PC-9 (cell line): Measurements from ENCODE around the gene KDM6A. TPM values are rescaled to one million over a fixed set of nuclear protein-coding genes. Genes with fewer than 3 reads are reported as not detected.

Source experiments
- BruUV-seq: library from RNA; stranded (reverse); fragments of 400-500 nt; replicated peaks from 2 replicates; lab custom pipeline; 2021; lab: Mats Ljungman, UMichigan
- CTCF ChIA-PET: fragments of 300-600 bp; sonication (Branson Sonifier 250); formaldehyde crosslinking; loops from one replicate; lab custom pipeline; 2022; ENCODE audit warnings: antibody characterized with exemption; lab: Charles Lee
- POLR2A ChIA-PET: fragments of 300-600 bp; sonication (Branson Sonifier 250); formaldehyde crosslinking; loops from one replicate; lab custom pipeline; 2022; ENCODE audit warnings: antibody characterized with exemption; ENCODE audit not compliant: unreplicated experiment; lab: Charles Lee
- DNase-seq, 2 experiments: peaks; one replicate each; pipeline versions ENCODE4 v3.0.0 to v3.0.0-alpha.2; 2015 to 2022; ENCODE audit warnings: mixed read lengths in 1 of 2
- H2AFZ ChIP-seq: fragments of 200-600 bp; sonication (generic); 2 replicates; pipeline ENCODE4 v1.8.1; 2017; ENCODE audit warnings: antibody characterized with exemption
- H3F3A ChIP-seq: fragments of 200-600 bp; sonication (generic); 2 replicates; pipeline ENCODE4 v1.8.1; 2017; ENCODE audit warnings: antibody characterized with exemption, mild to moderate bottlenecking, low read depth; ENCODE audit not compliant: insufficient read depth
- H3K27ac ChIP-seq: fragments of 200-600 bp; sonication (generic); 2 replicates; pipeline ENCODE4 v1.6.1; 2016; ENCODE audit warnings: mixed run types
- H3K27me3 ChIP-seq: fragments of 200-600 bp; sonication (generic); 2 replicates; pipeline ENCODE4 v1.6.1; 2016; ENCODE audit warnings: low read depth, mixed run types; ENCODE audit not compliant: insufficient read depth
- H3K36me3 ChIP-seq: fragments of 200-600 bp; sonication (generic); 2 replicates; pipeline ENCODE4 v1.6.1; 2016; ENCODE audit warnings: low read depth, mixed run types
- H3K4me1 ChIP-seq: fragments of 200-600 bp; sonication (generic); replicated peaks from 2 replicates; pipeline ENCODE4 v1.6.1; 2016; ENCODE audit warnings: mixed run types; ENCODE audit not compliant: insufficient read depth
- H3K4me2 ChIP-seq: fragments of 200-600 bp; sonication (generic); 2 replicates; pipeline ENCODE4 v1.6.1; 2017; ENCODE audit warnings: mixed run types
- H3K4me3 ChIP-seq: fragments of 200-600 bp; sonication (generic); 2 replicates; pipeline ENCODE4 v1.6.1; 2016; ENCODE audit warnings: mixed run types
- H3K79me2 ChIP-seq: fragments of 200-600 bp; sonication (generic); 2 replicates; pipeline ENCODE4 v1.6.1; 2017; ENCODE audit warnings: low read depth, mixed run types
- H3K9me2 ChIP-seq: fragments of 200-600 bp; sonication (generic); 2 replicates; pipeline ENCODE4 v1.8.1; 2017; ENCODE audit warnings: mild to moderate bottlenecking; ENCODE audit not compliant: insufficient read depth
- H3K9me3 ChIP-seq: fragments of 200-600 bp; sonication (generic); 2 replicates; pipeline ENCODE4 v1.8.1; 2016; ENCODE audit warnings: low read depth; ENCODE audit not compliant: insufficient read depth
- H4K20me1 ChIP-seq: fragments of 200-600 bp; sonication (generic); 2 replicates; pipeline ENCODE4 v1.8.1; 2017; ENCODE audit not compliant: insufficient read depth
- CTCF ChIP-seq: fragments of 200-600 bp; sonication (generic); conservative IDR thresholded peaks from 2 replicates; pipeline ENCODE4 v1.6.1; 2017; ENCODE audit warnings: mixed run types, antibody characterized with exemption, mild to moderate bottlenecking, moderate library complexity
- EZH2 ChIP-seq: fragments of 200-600 bp; sonication (generic); IDR thresholded peaks from 2 replicates; pipeline ENCODE4 v1.8.0; 2017; ENCODE audit warnings: antibody characterized with exemption, low read depth
- intact Hi-C: fragments of 100-400 bp; cut with micrococcal nuclease; formaldehyde crosslinking; loops from one replicate; pipeline ENCODE4 v1.10.0; 2022; ENCODE audit not compliant: unreplicated experiment
- total RNA-seq: library from RNA; stranded (reverse); gene quantifications from 2 replicates; pipeline ENCODE4 v1.2.3, GENCODE V29; 2021

KDM6A gene
- total RNA-seq, 1 experiment from 2014 or later = 20.5 TPM

GRCh38 chrX:45024501-45024900, 151.5 kb downstream of the KDM6A start:
- DNase-seq = no peak
- no peaks in the 10 kb centered on the region for H3K79me2 ChIP-seq
- no peak overlapping the region for H3K4me2 ChIP-seq
- no peaks in the 10 kb centered on the region for H3K4me1 ChIP-seq
- intact Hi-C loops = no loop called here
- no peaks in the 10 kb centered on the region for H3K27me3 ChIP-seq
- no peaks in the 10 kb centered on the region for H3K9me3 ChIP-seq
- no peaks in the 10 kb centered on the region for H3K36me3 ChIP-seq
- no peaks in the 10 kb centered on the region for H4K20me1 ChIP-seq
- ChIA-PET POLR2A (no interaction called here), CTCF (no interaction called here)
- no peaks in the 10 kb centered on the region for H3F3A ChIP-seq
- BruUV-seq = no TSS peak
- H3K27ac ChIP-seq = no peak overlapping the region
- no peak overlapping the region for H3K4me3 ChIP-seq
- H2AFZ ChIP-seq = no peak overlapping the region
- TF ChIP-seq CTCF (no peak), EZH2 (no peak)
- no peaks in the 10 kb centered on the region for H3K9me2 ChIP-seq

GRCh38 chrX:45026036-45026435, 153.0 kb downstream of the KDM6A start:
- Histone ChIP-seq H2AFZ (no peak overlapping the region), H3K79me2 (no peaks in the 10 kb centered on the region), H4K20me1 (no peaks in the 10 kb centered on the region), H3K4me3 (no peak overlapping the region), H3K9me3 (no peaks in the 10 kb centered on the region), H3K27ac (no peak overlapping the region), H3K4me1 (no peaks in the 10 kb centered on the region), H3K36me3 (no peaks in the 10 kb centered on the region), H3K27me3 (no peaks in the 10 kb centered on the region), H3K9me2 (no peaks in the 10 kb centered on the region), H3F3A (no peaks in the 10 kb centered on the region), H3K4me2 (no peak overlapping the region)
- ChIA-PET POLR2A (no interaction called here), CTCF (no interaction called here)
- no TSS peak for BruUV-seq
- intact Hi-C loops = no loop called here
- no peak for DNase-seq
- TF ChIP-seq CTCF (no peak), EZH2 (no peak)

GRCh38 chrX:45031830-45032378, 158.9 kb downstream of the KDM6A start:
- Histone ChIP-seq H3K4me2 (no peak overlapping the region), H4K20me1 (no peaks in the 10 kb centered on the region), H3K27ac (no peak overlapping the region), H3K79me2 (no peaks in the 10 kb centered on the region), H3K27me3 (no peaks in the 10 kb centered on the region), H3K9me2 (no peaks in the 10 kb centered on the region), H3K36me3 (no peaks in the 10 kb centered on the region), H3K4me3 (no peak overlapping the region), H3K4me1 (no peaks in the 10 kb centered on the region), H3K9me3 (no peaks in the 10 kb centered on the region), H2AFZ (no peak overlapping the region), H3F3A (no peaks in the 10 kb centered on the region)
- intact Hi-C loops = no loop called here
- no peak for DNase-seq
- TF ChIP-seq EZH2 = no peak
- no peak for TF ChIP-seq CTCF
- POLR2A ChIA-PET = interaction anchor here (0.7 kb wide), 1 partner anchor 72 kb away, joined by 4 read pairs; no protein-coding TSS in a partner anchor
- no TSS peak for BruUV-seq
- CTCF ChIA-PET = no interaction called here
